ENCODE results near the gene ARHGAP26.

GRCh38 chr5:143025376-143025775 lies 255.2 kb downstream of the ARHGAP26 start:
- TF ChIP-seq ZFX (IDR thresholded peaks at IDR 0.05) (no peak), POLR2A (IDR thresholded peaks at IDR 0.05; ENCODE audit: borderline replicate concordance, extremely low read depth, insufficient read depth, insufficient read length) (no peak), ZNF274 (IDR thresholded peaks at IDR 0.05; ENCODE audit: low read depth, low read length) (no peak), SIN3A (IDR thresholded peaks at IDR 0.05; ENCODE audit: low read depth) (no peak), EZH2 (IDR thresholded peaks at IDR 0.05) (no peak), JUND (IDR thresholded peaks at IDR 0.05) (no peak), REST (IDR thresholded peaks at IDR 0.05; ENCODE audit: low read depth) (no peak), SP1 (IDR thresholded peaks at IDR 0.05; ENCODE audit: low read depth) (no peak), EGR1 (IDR thresholded peaks at IDR 0.05; ENCODE audit: low read depth) (no peak)
- TF ChIP-seq, protein P1, sequence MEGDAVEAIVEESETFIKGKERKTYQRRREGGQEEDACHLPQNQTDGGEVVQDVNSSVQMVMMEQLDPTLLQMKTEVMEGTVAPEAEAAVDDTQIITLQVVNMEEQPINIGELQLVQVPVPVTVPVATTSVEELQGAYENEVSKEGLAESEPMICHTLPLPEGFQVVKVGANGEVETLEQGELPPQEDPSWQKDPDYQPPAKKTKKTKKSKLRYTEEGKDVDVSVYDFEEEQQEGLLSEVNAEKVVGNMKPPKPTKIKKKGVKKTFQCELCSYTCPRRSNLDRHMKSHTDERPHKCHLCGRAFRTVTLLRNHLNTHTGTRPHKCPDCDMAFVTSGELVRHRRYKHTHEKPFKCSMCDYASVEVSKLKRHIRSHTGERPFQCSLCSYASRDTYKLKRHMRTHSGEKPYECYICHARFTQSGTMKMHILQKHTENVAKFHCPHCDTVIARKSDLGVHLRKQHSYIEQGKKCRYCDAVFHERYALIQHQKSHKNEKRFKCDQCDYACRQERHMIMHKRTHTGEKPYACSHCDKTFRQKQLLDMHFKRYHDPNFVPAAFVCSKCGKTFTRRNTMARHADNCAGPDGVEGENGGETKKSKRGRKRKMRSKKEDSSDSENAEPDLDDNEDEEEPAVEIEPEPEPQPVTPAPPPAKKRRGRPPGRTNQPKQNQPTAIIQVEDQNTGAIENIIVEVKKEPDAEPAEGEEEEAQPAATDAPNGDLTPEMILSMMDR (IDR thresholded peaks at IDR 0.05 in 2 of 3, conservative IDR thresholded peaks at IDR 0.05 in 1 of 3; ENCODE audit: borderline replicate concordance in 1 of 3, insufficient read depth in 1 of 3, low read depth in 2 of 3, low read length in 2 of 3) = no peak
- TF ChIP-seq, protein P2, sequence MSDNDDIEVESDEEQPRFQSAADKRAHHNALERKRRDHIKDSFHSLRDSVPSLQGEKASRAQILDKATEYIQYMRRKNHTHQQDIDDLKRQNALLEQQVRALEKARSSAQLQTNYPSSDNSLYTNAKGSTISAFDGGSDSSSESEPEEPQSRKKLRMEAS (IDR thresholded peaks at IDR 0.05) = no peak
